Dedifferentiated amniotic fluid mesenchymal stem cell (primary cell): Measurements from ENCODE around the gene AMPH.
A peak's percentile ranks its signal among the peaks of the same experiment; 100 is the strongest.
"Not testable (repeated sequence)": the region's sequence is repeated elsewhere in the genome, so short reads cannot be mapped to it uniquely, and the experiment has no call there.

Experiments used
- DNase-seq: peaks from one replicate; pipeline ENCODE4 v3.0.0-alpha.2; 2016; ENCODE audit errors: extremely low spot score

AMPH gene

DNA sequence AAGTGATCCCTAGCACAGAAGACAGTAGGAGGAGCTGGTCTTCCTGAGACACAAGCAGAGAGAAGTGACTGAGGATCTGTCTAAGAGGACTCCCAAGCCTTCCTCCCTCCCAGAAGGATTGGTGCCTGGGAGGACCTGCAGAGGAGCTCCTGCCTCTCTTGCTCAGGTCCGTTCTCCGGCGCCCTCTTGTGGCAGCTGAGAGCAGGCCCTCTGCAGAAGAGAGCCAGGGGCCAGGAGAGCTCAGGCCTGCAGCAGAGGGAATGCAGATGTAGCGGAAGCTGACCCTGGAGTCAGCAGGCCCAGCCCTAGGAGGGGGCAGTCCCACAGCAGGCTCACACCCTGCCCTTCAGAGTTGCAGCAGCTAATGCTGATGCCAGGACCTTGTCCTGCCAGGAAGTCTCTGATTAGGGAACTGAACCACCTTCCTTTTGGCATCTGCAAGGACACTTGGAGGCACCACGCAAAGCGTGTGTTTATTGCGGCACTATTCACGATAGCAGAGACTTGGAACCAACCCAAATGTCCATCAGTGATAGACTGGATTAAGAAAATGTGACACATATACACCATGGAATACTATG is 276.8 kb downstream of the AMPH start:
- not testable (repeated sequence) for DNase-seq

- not testable (repeated sequence) for DNase-seq
Observed at GRCh38 chr7:38353431-38353881, 277.7 kb downstream of the AMPH start.

GRCh38 chr7:38351601-38352000 is 279.6 kb downstream of the AMPH start:
- DNase-seq = no peak

- not testable (repeated sequence) for DNase-seq
Observed at GRCh38 chr7:38350777-38351176, 280.4 kb downstream of the AMPH start.

- not testable (repeated sequence) for DNase-seq
Observed at GRCh38 chr7:38349869-38350583, 281.1 kb downstream of the AMPH start.

- DNase-seq = not testable (repeated sequence)
Observed at GRCh38 chr7:38349126-38349795, 281.9 kb downstream of the AMPH start.

DNA sequence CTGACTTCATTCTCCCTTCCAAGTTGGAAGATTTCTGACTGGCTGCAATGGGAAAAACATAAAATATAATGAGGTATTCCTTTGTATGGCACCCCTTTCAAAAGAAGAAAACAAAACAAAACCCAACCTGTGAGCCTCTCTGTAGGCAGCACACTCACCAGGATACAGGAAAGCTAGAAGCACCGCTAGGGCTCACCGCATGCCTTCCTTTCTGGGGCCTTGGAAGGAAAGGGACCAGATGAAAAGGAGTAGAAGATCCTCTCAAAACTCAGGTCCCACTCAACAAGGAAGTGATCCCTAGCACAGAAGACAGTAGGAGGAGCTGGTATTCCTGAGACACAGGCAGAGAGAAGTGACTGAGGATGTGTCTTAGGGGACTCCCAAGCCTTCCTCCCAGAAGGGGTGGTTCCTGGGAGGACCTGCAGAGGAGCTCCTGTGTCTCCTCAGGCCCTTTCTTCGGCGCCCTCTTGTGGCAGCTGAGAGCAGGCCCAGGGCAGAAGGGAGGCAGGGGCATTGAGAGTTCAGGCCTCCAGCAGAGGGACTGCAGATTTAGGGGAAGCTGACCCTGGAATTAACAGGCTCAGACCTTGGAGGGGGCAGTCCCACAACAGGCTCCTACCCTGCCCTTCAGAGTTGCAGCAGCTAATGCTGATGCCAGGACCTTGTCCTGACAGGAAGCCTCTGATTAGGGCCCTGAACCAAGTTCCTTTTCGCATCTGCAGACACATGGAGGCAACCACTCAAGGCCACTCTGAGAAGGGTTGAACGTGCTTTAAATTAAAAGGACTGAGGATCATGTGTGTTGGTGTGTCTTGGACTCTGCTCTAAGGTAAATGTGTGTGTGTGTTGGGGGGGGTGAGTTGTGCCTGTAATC is 285.6 kb downstream of the AMPH start:
- DNase-seq = peak; percentile 26

- not testable (repeated sequence) for DNase-seq
Observed at GRCh38 chr7:38344741-38345140, 286.4 kb downstream of the AMPH start.

- not testable (repeated sequence) for DNase-seq
Observed at GRCh38 chr7:38342135-38342534, 289.0 kb downstream of the AMPH start.

DNA sequence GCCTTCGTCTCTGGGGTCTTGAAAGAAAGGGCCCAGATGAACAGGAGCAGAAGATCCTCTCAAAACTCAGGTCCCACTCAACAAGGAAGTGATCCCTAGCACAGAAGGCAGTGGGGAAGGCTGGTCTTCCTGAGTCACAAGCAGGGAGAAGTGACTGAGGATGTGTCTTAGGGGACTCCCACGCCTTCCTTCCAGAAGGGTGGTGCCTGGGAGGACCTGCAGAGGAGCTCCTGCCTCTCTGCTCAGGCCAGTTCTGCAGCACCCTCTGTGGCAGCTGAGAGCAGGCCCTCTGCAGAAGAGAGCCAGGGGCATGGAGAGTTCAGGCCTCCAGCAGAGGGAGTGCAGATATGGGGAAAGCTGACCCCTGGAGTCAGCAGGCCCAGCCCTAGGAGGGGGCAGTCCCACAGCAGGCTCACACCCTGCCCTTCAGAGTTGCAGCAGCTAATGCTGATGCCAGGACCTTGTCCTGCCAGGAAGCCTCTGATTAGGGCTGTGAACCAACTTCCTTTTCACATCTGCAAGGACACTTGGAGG is 289.9 kb downstream of the AMPH start:
- not testable (repeated sequence) for DNase-seq

GRCh38 chr7:38339953-38340819 is 291.0 kb downstream of the AMPH start:
- no peak for DNase-seq

DNA sequence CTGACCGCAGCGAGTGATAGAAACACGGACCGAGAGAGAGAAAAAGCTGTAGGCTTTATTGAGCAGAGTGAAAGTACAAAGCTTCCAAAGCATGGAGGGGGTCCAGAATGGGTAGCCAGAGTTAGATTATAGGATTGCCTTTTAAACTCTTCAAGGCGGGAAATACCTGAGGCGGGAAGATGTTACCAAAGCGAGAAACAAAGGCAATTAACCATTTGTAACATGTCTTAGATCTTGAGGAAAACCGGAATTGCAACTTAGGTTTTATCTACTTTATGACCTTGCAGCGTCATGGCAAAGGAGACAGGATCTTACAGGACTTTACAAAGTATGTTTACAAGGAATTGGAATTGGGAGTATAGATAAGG is 295.0 kb downstream of the AMPH start:
- not testable (repeated sequence) for DNase-seq

DNA sequence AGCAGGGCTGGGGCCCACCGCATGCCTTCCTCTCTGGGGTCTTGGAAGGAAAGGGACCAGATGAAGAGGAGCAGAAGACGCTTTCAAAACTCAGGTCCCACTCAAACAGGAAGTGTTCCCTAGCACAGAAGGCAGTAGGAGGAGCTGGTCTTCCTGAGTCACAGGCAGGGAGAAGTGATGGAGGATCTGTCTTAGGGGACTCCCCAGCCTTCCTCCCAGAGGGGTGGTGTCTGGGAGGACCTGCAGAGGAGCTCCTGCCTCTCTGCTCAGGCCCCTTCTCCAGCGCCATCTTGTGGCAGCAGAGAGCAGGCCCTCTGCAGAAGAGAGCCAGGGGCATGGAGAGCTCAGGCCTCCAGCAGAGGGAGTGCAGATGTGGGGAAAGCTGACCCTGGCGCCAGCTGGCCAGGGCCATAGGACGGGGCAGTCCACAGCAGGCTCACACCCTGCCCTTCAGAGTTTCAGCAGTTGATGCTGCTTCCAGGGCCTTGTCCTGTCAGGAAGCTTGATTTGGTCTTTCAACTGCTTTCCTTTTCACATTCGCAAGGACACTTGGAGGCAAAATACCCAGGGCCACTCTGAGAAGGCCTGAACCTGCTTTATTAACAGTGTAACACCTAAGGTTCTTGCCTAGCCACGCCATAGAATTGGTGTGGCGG is 295.6 kb downstream of the AMPH start:
- peak; percentile 61 for DNase-seq

GRCh38 chr7:38335128-38335491 is 296.1 kb downstream of the AMPH start:
- no peak for DNase-seq

DNA sequence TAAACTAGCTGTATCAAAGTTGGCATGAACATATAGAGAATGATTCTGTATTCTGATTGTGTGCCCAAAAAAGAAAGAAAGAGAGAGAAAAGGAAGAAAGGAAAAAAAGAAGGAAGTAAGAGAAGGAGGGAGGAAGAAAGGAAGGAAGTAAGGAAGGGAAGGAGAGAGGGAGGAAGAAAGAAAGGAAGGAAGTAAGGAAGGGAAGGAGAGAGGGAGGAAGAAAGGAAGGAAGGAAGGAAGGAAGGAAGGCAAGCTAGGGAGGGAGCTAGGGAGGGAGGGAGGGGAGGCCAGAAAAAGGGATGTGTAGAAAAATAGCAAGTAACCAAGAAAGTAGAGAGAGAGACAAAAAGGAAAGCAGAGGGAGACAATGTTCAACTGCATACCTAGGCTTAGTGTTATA is 297.0 kb downstream of the AMPH start:
- no peak for DNase-seq
